ENCODE measurements around the gene HPSE2.

- no peak for TF ChIP-seq CTCF (IDR thresholded peaks at IDR 0.05)
- no peak for TF ChIP-seq POLR2AphosphoS5 (IDR thresholded peaks at IDR 0.05; ENCODE audit: low read depth, low read length)
- TF ChIP-seq FOXJ3 (CRISPR knock-in tag; IDR thresholded peaks at IDR 0.05): no peak
- no peak for TF ChIP-seq RXRA (IDR thresholded peaks at IDR 0.05; ENCODE audit: borderline replicate concordance, low read depth)
- no peak for TF ChIP-seq CHD2 (IDR thresholded peaks at IDR 0.05; ENCODE audit: low read length, partially characterized antibody)
- TF ChIP-seq RAD21 (IDR thresholded peaks at IDR 0.05; ENCODE audit: low read length): no peak
- no peak for TF ChIP-seq IRF3 (IDR thresholded peaks at IDR 0.05; ENCODE audit: low read depth, low read length)
- no peak for TF ChIP-seq JUND (IDR thresholded peaks at IDR 0.05)
Observed at GRCh38 chr10:98427011-98427515, 808.6 kb downstream of the HPSE2 start.

All from SK-N-SH (cell line).